ENCODE measurements around the gene LAMA5.

The LAMA5 gene

GRCh38 chr20:62367136-62367632 lies at the start of gene LAMA5:
TSS of gene LAMA5 (minus strand) at chr20:62367312. CDS start at chr20:62367245, 67 bp downstream.
- DNase-seq (ENCODE audit: low read depth) = no peak

DNA sequence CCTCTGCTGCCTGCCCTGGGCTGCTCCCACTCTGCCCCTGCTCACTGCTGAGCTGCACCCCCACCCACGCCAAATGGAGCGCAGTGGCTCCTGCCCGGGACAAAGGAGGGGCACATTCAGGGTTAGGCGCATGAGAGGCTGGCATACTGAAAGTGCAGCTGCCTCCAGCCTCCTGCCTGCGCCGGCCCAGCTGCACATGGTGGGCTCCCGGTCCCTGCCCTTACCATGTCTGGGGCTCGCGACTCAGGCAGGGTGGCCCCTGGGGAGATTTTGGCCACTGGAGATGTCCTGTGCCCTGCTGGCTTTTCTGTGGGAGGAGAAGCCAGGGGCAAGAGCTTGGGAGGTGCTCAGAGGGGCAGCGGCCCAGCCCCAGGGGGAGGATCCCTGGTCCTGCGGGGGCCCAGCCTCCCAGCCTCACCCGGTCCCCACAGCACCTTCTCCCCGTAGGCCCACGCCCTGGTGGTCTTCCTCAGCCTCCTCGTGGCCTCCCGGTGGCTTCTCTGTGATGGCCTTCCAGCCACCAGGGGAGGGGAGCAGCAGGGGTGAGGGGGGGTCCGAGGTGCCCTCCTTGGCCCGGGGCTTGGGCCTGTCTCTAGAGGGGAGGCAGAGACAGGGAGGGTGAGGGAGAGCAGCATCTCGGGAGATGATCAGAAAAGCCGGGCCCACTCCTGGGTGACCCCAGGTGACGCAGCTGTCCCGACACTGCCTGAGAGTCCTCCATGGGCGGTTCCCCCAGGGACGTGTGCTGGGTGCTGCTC lies 48.4 kb upstream of the LAMA5 start:
- no peak for DNase-seq (ENCODE audit: low read depth)

- DNase-seq (ENCODE audit: low read depth) = no peak
Measured at GRCh38 chr20:62413896-62414481, 46.9 kb upstream of the LAMA5 start.

DNA sequence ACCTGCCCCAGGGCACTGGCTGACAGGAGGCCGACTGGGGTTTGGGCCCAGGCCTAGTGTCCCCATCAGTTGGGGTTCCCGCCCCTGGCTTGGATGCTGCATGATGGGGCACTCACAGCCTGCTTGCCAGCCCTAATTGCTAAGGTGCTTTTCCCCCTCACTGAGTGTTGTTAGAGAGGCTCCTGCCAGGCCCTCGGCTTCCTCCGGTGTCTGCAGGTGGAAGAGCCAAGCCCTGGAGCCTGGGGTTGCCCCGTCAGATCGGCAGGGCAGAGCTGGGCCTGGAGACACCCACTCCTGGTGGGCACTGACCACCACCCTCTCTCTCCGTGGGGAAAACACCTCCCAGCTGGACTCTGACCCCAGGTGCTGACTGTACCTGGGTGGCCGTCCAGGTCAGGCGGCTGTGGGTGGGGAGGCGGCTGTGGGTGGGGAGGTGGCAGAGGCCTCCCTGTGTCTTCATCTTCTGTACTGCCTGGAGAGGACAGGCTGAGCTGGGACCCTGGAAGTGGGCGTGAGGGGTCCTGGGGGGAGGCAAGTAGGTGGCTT lies 46.0 kb upstream of the LAMA5 start:
- DNase-seq (ENCODE audit: low read depth) = no peak

DNA sequence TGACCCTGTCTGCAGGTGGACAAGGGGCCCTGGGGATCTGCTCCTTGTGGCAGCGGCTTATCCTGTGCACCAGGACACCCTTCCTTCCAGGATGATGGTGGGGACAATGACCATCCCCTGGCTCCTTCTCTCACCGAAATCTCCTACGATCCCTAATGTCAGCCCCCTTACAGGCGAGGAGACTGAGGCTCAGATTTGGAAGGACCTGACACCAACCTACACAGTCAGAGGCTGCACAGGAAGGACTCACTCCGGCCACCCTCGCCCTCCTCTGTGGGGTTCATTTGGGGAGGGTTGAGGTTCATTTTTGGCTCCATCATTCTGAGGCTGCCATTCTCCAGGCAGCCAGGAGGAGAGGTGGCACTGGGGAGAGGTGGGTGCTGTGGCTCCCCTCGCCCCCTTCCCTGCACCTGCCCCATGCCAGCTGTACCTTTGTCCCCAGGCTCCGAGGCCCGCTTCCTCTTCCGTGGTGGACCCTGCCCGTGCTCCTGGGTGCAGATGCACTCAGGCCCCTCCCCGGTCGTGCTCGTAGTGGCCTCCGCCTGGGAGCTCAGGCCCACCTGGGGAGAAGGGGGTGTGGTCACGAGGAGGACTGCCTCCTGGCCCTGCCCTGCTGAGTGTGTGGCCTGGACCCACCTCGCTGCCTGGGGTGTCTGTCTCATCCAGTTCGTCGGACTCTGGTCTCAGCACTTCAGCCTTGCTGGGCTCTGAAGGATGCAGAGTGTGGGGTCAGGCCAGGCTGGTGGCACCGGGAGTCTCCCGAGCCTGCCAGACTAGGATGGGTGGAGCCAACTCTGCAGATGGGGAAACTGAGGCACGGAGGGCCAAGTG lies 45.3 kb upstream of the LAMA5 start:
- DNase-seq (ENCODE audit: low read depth) = no peak

GRCh38 chr20:62411479-62412193 lies 44.5 kb upstream of the LAMA5 start:
- DNase-seq (ENCODE audit: low read depth) = no peak

DNA sequence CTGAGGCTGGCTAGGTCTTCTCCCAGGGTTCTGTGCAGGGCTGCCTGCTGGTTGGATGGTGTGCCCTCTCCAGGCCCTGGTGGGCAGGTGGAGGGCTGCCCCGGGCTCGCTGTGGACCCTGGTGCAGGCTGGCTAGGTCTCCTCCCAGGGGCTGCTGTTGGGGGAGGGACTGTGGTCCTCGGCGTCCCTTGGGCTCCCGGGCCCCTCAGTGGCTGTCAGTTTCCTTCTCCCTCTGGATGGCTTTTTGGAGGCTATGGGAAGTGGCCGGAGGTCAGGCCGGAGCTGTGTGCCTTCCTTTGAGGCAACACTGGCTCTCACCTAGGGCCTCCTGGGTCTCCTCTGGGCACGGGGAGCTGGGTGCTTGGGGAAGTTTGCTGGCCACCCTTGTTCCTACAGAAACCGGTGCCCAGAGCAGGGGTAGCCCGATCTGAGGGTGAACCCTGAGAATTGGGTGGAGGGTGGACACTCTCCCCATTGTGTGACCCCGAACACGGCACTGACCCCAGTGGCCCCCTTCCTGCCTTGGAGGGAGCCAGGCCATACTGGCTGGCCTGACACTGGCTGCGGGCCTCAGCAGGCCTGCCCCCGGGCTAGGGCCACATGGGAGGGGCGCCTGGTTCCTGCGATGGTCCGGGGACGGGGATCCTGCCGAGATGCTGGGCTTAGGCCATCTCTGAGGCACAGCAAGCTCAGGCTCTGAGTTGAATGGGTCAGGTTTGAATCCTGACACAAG lies 43.8 kb upstream of the LAMA5 start:
- no peak for DNase-seq (ENCODE audit: low read depth)

- peak; percentile 39 for DNase-seq (ENCODE audit: low read depth)
Measured at GRCh38 chr20:62409931-62410745, 43.0 kb upstream of the LAMA5 start.

GRCh38 chr20:62409086-62409853 lies 42.2 kb upstream of the LAMA5 start:
- DNase-seq (ENCODE audit: low read depth) = no peak

DNA sequence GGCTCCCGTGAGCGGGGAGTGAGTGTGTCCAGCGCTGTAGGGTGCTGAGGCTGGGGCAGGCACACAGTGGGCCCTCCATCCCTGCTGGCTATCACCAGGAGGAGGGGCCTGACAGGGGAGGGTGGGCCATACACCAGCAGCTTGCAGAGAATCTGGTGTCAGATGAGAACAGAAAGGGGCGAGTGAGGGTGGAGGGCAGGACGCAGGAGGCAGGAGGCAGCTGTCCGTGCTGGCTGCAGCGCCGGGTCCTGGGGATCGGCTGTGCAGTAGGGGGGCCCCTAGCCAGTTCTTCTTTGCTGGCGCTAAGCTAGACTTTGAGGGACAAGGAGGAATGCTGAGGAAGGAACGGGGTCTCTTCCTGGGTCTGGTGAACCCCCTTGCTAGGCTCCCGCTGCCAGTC lies 41.5 kb upstream of the LAMA5 start:
- no peak for DNase-seq (ENCODE audit: low read depth)

DNA sequence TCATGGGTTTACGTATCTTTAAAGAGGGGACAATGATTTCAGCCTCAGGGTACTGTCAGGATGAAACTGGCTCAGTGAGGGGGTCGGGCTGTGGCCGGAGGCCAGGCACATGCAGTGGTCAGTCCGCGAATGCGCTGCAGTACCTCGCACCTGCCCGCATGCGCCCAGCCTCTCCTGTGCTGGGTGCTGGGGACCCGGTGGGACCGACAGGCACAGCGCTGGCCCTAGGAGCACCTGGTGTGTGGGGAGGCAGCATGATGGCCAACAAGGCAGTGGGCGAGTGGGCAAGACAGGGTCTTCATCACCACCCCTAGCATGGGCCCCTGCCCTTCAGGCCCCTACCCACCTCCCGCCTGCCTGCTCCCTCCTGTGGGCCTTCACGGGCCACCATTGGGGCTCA lies 40.9 kb upstream of the LAMA5 start:
- DNase-seq (ENCODE audit: low read depth) = no peak

DNA sequence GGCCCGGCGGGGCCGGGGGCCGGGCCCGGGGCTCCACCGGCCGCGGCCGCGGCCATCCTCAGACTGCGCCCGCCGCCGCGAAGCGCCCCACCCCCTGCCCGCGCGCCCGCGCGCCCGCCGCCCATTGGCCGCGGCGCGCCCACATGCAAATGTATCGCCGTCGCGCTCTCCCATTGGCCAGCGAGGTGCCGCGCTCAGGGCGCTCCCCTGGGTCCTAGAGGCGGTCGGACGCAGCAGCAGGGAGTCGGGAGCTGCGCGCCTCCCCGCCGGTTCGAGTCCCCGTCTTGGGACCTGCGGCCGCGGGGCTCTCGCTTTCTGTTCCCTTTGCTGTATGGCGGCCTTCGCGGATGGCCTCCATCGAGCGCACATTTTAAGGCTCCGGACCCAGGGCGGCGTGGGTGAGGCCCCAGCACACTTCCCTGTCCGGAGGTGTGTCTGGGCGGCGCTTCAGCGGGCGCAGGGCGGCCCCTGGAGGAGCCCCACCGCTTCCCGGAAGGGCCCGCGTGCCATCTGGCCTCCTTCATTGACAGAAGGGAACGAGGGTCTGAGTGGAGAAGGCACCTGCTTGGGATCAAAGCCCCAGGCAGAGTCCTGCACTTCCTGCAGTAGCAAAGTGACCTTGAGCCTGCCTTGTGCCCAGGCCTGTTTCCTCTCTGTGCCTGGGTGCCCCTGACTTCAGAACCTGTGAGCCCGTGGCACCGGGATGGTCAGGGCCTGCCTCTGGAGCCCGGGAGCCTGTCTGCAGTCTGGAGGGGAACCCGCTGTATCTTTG lies 40.3 kb upstream of the LAMA5 start, which contains the start of gene CABLES2:
Gene CABLES2, minus strand, starts transcription at position 65 of the 772 bp plus-strand sequence. Its CDS starts 9 bp downstream, at position 56.
- DNase-seq (ENCODE audit: low read depth) = peak; percentile 89

GRCh38 chr20:62406635-62407176 lies 39.6 kb upstream of the LAMA5 start:
- no peak for DNase-seq (ENCODE audit: low read depth)

DNA sequence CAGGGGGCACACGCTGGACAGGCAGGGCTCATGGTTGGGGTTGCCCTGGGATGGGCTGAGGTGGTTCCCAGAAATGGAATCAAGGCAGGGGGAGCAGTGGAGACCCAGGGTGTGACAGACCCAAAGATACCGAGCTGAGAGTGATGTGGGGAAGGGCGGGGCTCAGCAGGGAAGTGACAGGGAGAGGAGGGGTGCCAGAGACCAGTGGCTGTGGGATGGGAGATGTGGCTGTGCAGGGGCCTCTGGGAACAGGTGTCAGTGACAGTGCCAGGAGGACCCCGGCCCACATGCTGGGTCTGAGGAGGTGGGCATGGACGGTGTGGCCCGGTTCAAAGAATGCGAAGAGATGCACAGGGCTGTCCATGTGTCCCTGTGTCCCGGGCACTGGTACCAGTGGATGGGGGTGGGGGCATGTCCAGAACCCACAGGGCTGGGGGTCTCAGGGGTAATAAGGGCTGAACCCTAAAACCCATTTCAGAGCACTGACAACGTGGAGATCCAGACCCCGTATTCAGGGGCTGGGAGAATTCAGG lies 38.9 kb upstream of the LAMA5 start:
- no peak for DNase-seq (ENCODE audit: low read depth)

GRCh38 chr20:62405108-62405980 lies 38.2 kb upstream of the LAMA5 start:
- DNase-seq (ENCODE audit: low read depth) = peak; percentile 59

DNA sequence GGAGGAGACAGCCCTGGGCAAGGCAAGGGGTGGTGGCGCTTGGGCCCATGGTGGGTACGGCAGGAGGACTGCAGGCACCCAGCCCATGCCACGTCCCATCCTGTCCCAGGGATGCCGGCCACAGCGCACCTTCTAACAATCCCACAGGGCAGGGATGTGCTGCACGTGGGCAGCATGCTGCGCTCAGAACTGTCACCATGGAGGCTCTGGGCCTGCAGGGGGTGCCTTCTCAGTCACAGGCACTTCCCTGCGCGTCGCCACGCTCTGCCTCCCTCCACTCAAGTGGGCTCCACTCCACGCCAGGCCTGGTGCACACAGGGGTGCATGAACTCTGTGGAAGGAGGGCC lies 37.6 kb upstream of the LAMA5 start:
- DNase-seq (ENCODE audit: low read depth) = no peak

DNA sequence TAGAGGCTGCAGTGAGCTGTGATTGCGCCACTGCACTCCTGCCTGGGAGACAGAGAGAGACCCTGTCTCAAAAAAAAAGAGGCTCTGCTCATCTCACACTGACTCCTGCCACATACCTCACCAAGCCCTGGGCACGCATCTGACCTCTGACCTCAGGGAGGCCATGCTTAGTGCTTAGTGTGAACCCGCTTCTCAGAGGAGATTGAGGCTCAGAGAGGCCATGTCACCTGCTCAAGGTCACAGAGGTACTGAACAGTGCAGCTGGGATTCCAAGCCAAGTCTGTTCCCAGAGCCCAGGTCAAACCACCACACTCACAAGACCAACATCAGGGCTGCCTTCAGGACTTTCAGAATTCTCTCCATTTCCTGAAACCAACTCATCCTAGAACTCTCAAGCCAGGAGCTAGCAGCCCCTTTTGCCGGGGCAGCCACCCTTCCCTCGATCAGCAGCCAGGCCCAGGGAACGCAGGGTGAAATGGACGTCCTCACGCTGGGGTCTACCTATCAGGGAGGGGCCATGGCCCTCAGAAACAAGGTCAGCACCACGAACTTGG lies 37.1 kb upstream of the LAMA5 start:
- no peak for DNase-seq (ENCODE audit: low read depth)
